Adrenal gland (tissue), 5 donors: ENCODE data around the gene DMXL2.

Source experiments
- POLR2A ChIP-seq, 2 donors: fragments of 450-650 bp; IDR thresholded peaks; one replicate each; pipeline ENCODE4 v1.6.1; 2017; ENCODE audit warnings: antibody characterized with exemption in 2 of 2, mild to moderate bottlenecking in 2 of 2, moderate library complexity in 1 of 2
- TF ChIP-seq, protein P1 (sequence below), 6 experiments: fragments of 450-650 bp in 4 of 6; fragments of 200-600 bp in 2 of 6; sonication (generic) in 1 of 6; IDR thresholded peaks; 1 replicate in 5 of 6; 2 replicates in 1 of 6; pipeline versions ENCODE4 v1.5.1 to v1.8.0; 2016 to 2021; ENCODE audit warnings: antibody characterized with exemption in 6 of 6, mild to moderate bottlenecking in 2 of 6, moderate library complexity in 1 of 6
- donor health status: DM: no; HTN: no; CAD: no.

DNA sequence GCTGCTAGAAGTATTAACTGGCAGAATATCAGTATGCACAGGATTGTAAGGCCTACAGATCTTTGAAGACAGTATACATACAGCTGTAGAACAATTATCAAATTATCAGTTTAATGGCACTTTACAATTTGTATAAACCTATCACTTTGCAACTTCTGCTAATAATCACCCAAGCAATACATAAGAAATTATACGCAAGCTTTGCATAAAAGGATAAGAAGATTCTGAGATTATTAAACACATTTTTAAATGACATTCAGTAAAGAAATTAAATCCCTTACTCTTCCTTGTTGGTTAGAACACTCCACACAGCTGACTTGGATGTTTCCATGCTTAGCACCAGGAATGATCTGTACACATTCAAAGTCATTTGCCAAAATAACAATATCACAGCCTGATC, 46.8 kb downstream of the DMXL2 start:
- TF ChIP-seq, protein P1, sequence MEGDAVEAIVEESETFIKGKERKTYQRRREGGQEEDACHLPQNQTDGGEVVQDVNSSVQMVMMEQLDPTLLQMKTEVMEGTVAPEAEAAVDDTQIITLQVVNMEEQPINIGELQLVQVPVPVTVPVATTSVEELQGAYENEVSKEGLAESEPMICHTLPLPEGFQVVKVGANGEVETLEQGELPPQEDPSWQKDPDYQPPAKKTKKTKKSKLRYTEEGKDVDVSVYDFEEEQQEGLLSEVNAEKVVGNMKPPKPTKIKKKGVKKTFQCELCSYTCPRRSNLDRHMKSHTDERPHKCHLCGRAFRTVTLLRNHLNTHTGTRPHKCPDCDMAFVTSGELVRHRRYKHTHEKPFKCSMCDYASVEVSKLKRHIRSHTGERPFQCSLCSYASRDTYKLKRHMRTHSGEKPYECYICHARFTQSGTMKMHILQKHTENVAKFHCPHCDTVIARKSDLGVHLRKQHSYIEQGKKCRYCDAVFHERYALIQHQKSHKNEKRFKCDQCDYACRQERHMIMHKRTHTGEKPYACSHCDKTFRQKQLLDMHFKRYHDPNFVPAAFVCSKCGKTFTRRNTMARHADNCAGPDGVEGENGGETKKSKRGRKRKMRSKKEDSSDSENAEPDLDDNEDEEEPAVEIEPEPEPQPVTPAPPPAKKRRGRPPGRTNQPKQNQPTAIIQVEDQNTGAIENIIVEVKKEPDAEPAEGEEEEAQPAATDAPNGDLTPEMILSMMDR (IDR thresholded peaks at IDR 0.05) = no peak
- no peak for TF ChIP-seq POLR2A (IDR thresholded peaks at IDR 0.05)
